Measurements from ENCODE around the gene NKX1-1. TPM values are rescaled to one million over a fixed set of nuclear protein-coding genes. Genes with fewer than 3 reads are reported as not detected.

NKX1-1 gene
- total RNA-seq, 1 donor from 2014 or later: not detected

DNA sequence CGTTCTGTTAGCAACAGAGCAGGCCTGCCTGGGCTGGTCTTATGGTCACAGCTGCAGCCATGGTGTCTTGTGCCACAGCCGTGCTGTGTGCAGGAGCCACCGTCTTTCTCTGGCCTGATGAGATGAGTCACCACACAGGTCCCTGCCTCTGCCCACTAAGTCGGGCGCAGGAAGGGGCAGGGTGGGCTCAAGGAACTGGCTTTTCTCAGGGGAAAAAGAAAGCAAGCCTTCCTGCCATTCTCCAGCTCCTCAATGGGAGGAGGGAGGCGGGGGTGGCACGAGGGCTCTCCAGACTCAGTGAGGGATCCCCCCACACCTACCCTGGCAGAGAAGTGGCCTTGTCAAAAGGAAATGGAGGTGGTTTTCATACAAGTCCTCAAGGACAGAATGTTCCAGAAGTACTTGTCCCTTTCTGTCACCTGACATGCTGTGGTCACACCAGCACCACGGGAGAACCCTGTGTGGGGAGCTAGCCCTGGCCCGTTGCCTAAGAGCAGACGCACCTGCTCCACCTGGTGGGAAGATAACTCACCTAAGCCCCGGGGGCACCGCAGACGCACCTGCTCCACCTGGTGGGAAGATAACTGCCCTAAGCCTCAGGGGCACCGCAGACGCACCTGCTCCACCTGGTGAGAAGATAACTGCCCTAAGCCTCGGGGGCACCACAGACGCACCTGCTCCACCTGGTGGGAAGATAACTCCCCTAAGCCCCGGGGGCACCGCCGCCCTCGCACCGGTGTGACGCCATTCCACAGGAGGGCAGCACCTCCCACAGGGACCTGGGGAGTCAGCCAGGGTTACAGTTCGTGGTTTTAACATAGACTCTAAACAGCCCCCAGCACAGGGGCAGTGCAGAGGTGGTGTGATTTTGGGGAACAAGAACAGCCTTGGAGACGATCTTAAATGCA, 40.7 kb downstream of the NKX1-1 start:
- no peak for TF ChIP-seq CTCF (IDR thresholded peaks at IDR 0.05)
- no peak overlapping the region for H3K4me3 Mint-ChIP-seq (ENCODE audit: unreplicated experiment)
- H3K4me1 Mint-ChIP-seq (ENCODE audit: unreplicated experiment): peaks cover under 1% of the 10 kb centered on the region
- no peaks in the 10 kb centered on the region for H3K27me3 Mint-ChIP-seq (ENCODE audit: unreplicated experiment)
- H3K36me3 Mint-ChIP-seq (ENCODE audit: unreplicated experiment): peaks cover 15% of the 10 kb centered on the region
- no peak for DNase-seq (ENCODE audit: extremely low spot score, unreplicated experiment)
- no peak overlapping the region for H3K27ac Mint-ChIP-seq (ENCODE audit: unreplicated experiment)
- H3K9me3 Mint-ChIP-seq (ENCODE audit: unreplicated experiment): no peaks in the 10 kb centered on the region

DNA sequence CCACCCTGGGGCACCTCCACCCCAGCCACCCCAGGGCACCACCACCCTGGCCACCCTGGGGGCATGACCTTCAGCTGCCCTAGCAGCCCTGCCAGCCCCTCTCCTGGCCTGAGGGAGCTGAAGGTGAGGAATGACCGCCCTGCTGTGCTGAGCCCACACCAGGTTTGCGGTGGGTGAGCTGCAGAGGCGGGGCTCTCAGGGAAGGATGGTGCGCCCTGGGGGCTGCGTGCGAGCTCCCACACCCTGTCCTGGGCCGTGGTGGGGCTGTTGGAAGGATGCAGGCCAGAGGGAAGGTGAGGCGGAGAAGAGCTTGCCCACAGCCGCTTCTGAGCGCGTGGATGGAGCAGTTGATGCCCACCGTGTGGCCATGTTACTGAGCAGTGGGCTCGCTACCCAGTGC, 41.5 kb downstream of the NKX1-1 start:
- peaks cover 4% of the 10 kb centered on the region for H3K4me1 Mint-ChIP-seq (ENCODE audit: unreplicated experiment)
- DNase-seq (ENCODE audit: extremely low spot score, unreplicated experiment): no peak
- H3K27ac Mint-ChIP-seq (ENCODE audit: unreplicated experiment): no peak overlapping the region
- no peak overlapping the region for H3K4me3 Mint-ChIP-seq (ENCODE audit: unreplicated experiment)
- peaks cover 15% of the 10 kb centered on the region for H3K36me3 Mint-ChIP-seq (ENCODE audit: unreplicated experiment)
- H3K9me3 Mint-ChIP-seq (ENCODE audit: unreplicated experiment): no peaks in the 10 kb centered on the region
- no peak for TF ChIP-seq CTCF (IDR thresholded peaks at IDR 0.05)
- H3K27me3 Mint-ChIP-seq (ENCODE audit: unreplicated experiment): no peaks in the 10 kb centered on the region

GRCh38 chr4:1364217-1364616, 42.0 kb downstream of the NKX1-1 start:
- no peaks in the 10 kb centered on the region for H3K9me3 Mint-ChIP-seq (ENCODE audit: unreplicated experiment)
- no peak overlapping the region for H3K4me3 Mint-ChIP-seq (ENCODE audit: unreplicated experiment)
- no peaks in the 10 kb centered on the region for H3K27me3 Mint-ChIP-seq (ENCODE audit: unreplicated experiment)
- H3K36me3 Mint-ChIP-seq (ENCODE audit: unreplicated experiment): peaks cover 13% of the 10 kb centered on the region
- DNase-seq (ENCODE audit: extremely low spot score, unreplicated experiment): no peak
- no peak overlapping the region for H3K27ac Mint-ChIP-seq (ENCODE audit: unreplicated experiment)
- no peak for TF ChIP-seq CTCF (IDR thresholded peaks at IDR 0.05)
- H3K4me1 Mint-ChIP-seq (ENCODE audit: unreplicated experiment): peaks cover 4% of the 10 kb centered on the region

DNA sequence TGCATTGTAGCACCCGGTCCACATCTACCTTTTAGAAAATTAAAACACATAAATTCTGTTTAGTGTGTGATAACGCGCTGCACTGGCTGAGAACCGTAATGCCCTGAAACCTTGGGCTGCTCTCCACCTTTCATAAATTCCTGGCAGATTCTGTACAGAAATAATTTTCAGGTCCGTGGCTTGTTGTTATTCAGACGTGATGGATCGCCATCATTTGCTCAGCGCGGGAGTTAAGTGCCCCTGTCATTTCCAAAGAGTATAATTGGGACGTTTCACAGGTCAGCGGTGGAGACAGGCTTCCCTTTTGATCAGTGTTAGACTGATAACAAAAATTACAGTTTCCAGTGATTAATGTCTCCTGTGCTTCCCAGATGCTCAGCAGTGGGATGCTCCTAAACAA, 42.7 kb downstream of the NKX1-1 start:
- H3K9me3 Mint-ChIP-seq (ENCODE audit: unreplicated experiment): no peaks in the 10 kb centered on the region
- H3K27me3 Mint-ChIP-seq (ENCODE audit: unreplicated experiment): no peaks in the 10 kb centered on the region
- peaks cover 4% of the 10 kb centered on the region for H3K4me1 Mint-ChIP-seq (ENCODE audit: unreplicated experiment)
- no peak overlapping the region for H3K4me3 Mint-ChIP-seq (ENCODE audit: unreplicated experiment)
- H3K27ac Mint-ChIP-seq (ENCODE audit: unreplicated experiment): no peak overlapping the region
- no peak for TF ChIP-seq CTCF (IDR thresholded peaks at IDR 0.05)
- DNase-seq (ENCODE audit: extremely low spot score, unreplicated experiment): no peak
- peaks cover 19% of the 10 kb centered on the region for H3K36me3 Mint-ChIP-seq (ENCODE audit: unreplicated experiment)

GRCh38 chr4:1362521-1362920, 43.7 kb downstream of the NKX1-1 start:
- peaks cover 19% of the 10 kb centered on the region for H3K36me3 Mint-ChIP-seq (ENCODE audit: unreplicated experiment)
- peaks cover 4% of the 10 kb centered on the region for H3K4me1 Mint-ChIP-seq (ENCODE audit: unreplicated experiment)
- H3K27me3 Mint-ChIP-seq (ENCODE audit: unreplicated experiment): no peaks in the 10 kb centered on the region
- H3K4me3 Mint-ChIP-seq (ENCODE audit: unreplicated experiment): no peak overlapping the region
- no peak for TF ChIP-seq CTCF (IDR thresholded peaks at IDR 0.05)
- no peak for DNase-seq (ENCODE audit: extremely low spot score, unreplicated experiment)
- H3K27ac Mint-ChIP-seq (ENCODE audit: unreplicated experiment): no peak overlapping the region
- no peaks in the 10 kb centered on the region for H3K9me3 Mint-ChIP-seq (ENCODE audit: unreplicated experiment)
